GM13977 (cell line): Measurements from ENCODE around the gene LDHAL6B.

Experiments
- DNase-seq: peaks from one replicate; pipeline ENCODE4 v3.0.0; 2012; ENCODE audit warnings: low spot score
- CTCF ChIP-seq: IDR thresholded peaks from 2 replicates; pipeline ENCODE4 v1.5.1; 2012; ENCODE audit warnings: mild to moderate bottlenecking, control low read depth; ENCODE audit not compliant: insufficient read depth; ENCODE audit errors: extremely low read depth, missing control alignments
- in situ Hi-C: fragments of 300-500 bp; cut with MboI; formaldehyde crosslinking; loops from one replicate; pipeline ENCODE4 v1.12.0; 2022; ENCODE audit warnings: low sequenced_read_pairs, low pct_unique_long_range_greater_than_20kb, mixed read lengths, inconsistent platforms; ENCODE audit not compliant: unreplicated experiment

Gene LDHAL6B

DNA sequence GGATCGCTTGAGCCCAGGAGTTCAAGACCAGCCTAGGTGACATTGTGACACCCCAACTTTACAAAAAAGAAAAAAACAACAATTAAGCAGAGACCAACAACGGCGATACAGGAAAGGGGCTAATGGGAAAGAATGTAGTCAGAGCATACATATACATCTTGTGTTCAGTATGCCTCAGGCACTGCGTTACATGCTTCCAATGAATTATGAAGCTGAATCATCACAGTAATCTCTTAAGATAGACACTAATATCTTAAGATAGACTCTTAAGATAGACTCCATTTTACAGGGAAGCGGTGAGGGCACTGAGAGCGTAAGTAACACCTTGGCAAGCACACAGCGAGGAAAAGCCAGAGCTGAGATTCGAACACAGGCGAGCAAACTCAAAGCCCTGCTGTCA is 6.1 kb upstream of the LDHAL6B start:
- TF ChIP-seq CTCF, result no peak
- DNase-seq, result no peak
- in situ Hi-C loops, result no loop called here

DNA sequence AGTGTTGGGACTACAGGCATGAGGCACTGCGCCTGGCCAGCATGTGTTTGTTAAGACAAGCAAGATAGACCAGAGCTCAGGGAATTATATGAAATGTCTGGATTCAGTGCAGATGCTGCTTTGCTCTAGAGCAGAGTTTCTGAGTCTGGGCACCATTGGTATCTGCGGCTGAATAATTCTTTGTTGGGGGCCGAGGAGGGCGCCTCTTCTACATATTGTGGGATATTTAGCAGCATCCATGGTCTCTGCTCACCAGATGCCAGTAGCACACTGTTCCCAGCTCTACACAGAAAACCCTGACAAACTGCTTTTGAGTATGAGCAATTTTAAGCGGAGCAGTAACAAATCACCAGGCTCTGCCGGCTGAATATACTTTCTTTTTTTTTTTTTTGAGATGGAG is 3.6 kb upstream of the LDHAL6B start:
- DNase-seq, result no peak
- in situ Hi-C loops, result no loop called here
- TF ChIP-seq CTCF, result no peak

DNA sequence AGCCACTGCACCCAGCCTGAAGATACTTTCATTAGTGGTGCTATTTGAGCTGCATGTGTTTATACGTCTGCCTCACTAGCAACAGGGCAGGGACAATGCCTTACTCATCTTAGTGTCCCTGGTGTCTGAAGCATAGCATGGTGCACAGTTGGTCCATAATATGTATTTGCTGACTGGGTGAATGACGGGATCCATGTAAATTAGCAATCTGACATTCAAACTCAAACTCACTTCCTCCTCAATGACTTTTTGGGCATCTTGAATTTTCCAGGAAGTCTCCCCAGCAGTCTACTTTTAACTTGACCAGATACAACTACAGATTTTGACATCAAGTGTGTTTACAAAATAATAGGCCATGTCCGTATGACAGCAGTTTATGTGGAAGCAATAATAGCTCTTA is 3.0 kb upstream of the LDHAL6B start:
- DNase-seq, result no peak
- in situ Hi-C loops, result no loop called here
- no peak for TF ChIP-seq CTCF

GRCh38 chr15:59205839-59206622 is 612 bp upstream of the LDHAL6B start:
- DNase-seq, result peak; percentile 51
- no peak for TF ChIP-seq CTCF
- in situ Hi-C loops, result no loop called here

- no peak for TF ChIP-seq CTCF
- in situ Hi-C loops, result no loop called here
- no peak for DNase-seq
These were observed 2.1 kb downstream of the LDHAL6B start for GRCh38 chr15:59208613-59209249.

DNA sequence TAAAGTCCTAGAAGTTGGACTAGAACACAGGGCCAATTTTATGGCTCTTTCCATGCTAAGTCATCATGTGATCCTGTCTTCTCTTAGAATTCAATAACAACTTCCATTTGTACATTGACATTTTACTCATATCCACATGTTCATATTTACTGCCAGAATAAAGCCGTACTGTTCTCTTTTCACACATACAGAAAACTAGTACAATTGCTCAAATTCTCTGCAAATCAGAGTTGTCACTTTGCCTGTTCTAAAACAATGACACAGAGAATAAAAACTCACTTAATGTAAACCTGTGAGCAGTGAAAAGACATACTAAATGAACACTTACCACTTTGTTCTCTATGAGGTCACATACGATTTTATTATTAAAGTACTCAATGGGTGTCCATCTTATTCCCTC is 3.5 kb downstream of the LDHAL6B start:
- in situ Hi-C loops, result no loop called here
- DNase-seq, result no peak
- TF ChIP-seq CTCF, result no peak
